Adrenal gland (tissue), 12 donors: ENCODE data around the gene TMEM59. TPM values are rescaled to one million over a fixed set of nuclear protein-coding genes. Genes with fewer than 3 reads are reported as not detected.
"Not testable (repeated sequence)": the region's sequence is repeated elsewhere in the genome, so short reads cannot be mapped to it uniquely, and the experiment has no call there.

ENCODE experiments used
- DNase-seq, 7 donors: peaks; one replicate each; pipeline ENCODE4 v3.0.0-alpha.2; 2019 to 2020
- H3K27ac ChIP-seq, 5 donors: fragments of 200-600 bp; sonication (generic) in 4 of 5; 1 replicate in 3 of 5; 2 replicates in 2 of 5; pipeline versions ENCODE4 v1.5.1 to v1.8.0; 2016 to 2020; ENCODE audit warnings: mild to moderate bottlenecking in 1 of 5
- H3K27me3 ChIP-seq: fragments of 200-600 bp; 2 replicates; pipeline ENCODE4 v1.8.0; 2021
- H3K36me3 ChIP-seq, 2 donors: fragments of 200-600 bp; replicated peaks in 1 of 2; 1 replicate in 1 of 2; 2 replicates in 1 of 2; pipeline versions ENCODE4 v1.5.1 to v1.8.0; 2018 to 2022
- H3K4me1 ChIP-seq, 2 donors: fragments of 200-600 bp; replicated peaks in 1 of 2; 1 replicate in 1 of 2; 2 replicates in 1 of 2; pipeline versions ENCODE4 v1.5.1 to v1.8.0; 2018 to 2021
- H3K4me3 ChIP-seq, 4 donors: fragments of 200-600 bp; sonication (generic) in 3 of 4; one replicate each; pipeline ENCODE4 v1.5.1; 2016 to 2018
- H3K9me3 ChIP-seq, 3 donors: fragments of 200-600 bp; sonication (generic) in 1 of 3; replicated peaks in 1 of 3; 1 replicate in 2 of 3; 2 replicates in 1 of 3; pipeline versions ENCODE4 v1.5.1 to v1.8.0; 2016 to 2021
- POLR2A ChIP-seq, 2 donors: fragments of 450-650 bp; IDR thresholded peaks; one replicate each; pipeline ENCODE4 v1.6.1; 2017; ENCODE audit warnings: antibody characterized with exemption in 2 of 2, mild to moderate bottlenecking in 2 of 2, moderate library complexity in 1 of 2
- WGBS, 4 donors: extraction: QIAGEN DNeasy Blood & Tissue Kit in 2 of 4; methylation state at CpG; one replicate each; pipeline versions ENCODE4 v1.1.5 to v1.1.7; 2013 to 2017; 5-methylcytosine and 5-hydroxymethylcytosine counted together
- intact Hi-C, 2 donors: fragments of 100-400 bp; cut with DNase I; formaldehyde crosslinking; loops; one replicate each; pipeline versions ENCODE4 v1.14.1 to v1.15.0; 2022 to 2023
- polyA plus RNA-seq, 3 donors: library from polyadenylated mRNA; stranded (reverse); fragments of 200-250 nt in 2 of 3; fragments of 350-450 nt in 1 of 3; fragmentation: Illumina TruSeq in 1 of 3; extraction: RNeasy Lipid Tissue Mini Kit (QIAGEN cat#74804) in 1 of 3; gene quantifications; one replicate each; pipeline ENCODE4 v1.2.3, GENCODE V29; 2013 to 2014
- total RNA-seq, 9 donors: library from RNA; depleted of rRNA in 4 of 9; stranded (reverse); fragments of >200 nt in 4 of 9; fragments of 120-200 nt in 1 of 9; fragmentation: NEBNext Ultra II Directional in 1 of 9; extraction: Animal tissue kit (Norgen Biotek cat#: 25700) in 1 of 9; gene quantifications; one replicate each; pipeline versions ENCODE4 v1.1.0 to v1.2.4, GENCODE V29; 2013 to 2023
- TF ChIP-seq, protein P1 (sequence below), 6 experiments: fragments of 450-650 bp in 4 of 6; fragments of 200-600 bp in 2 of 6; sonication (generic) in 1 of 6; IDR thresholded peaks; 1 replicate in 5 of 6; 2 replicates in 1 of 6; pipeline versions ENCODE4 v1.5.1 to v1.8.0; 2016 to 2021; ENCODE audit warnings: antibody characterized with exemption in 6 of 6, mild to moderate bottlenecking in 2 of 6, moderate library complexity in 1 of 6
- donor health status: healthy with polysubstance abuse.
- donor health status: Bipolar disorder and iron deficiency.
- donor health status: DM: yes; HTN: yes; CAD: no.
- donor health status: DM: no; HTN: no; CAD: no.
- donor health status: DM: no; HTN: no; CAD: no.
- donor health status: DM: yes; HTN: yes; CAD: no.

TMEM59 gene
- total and polyA plus RNA-seq, 12 donors = 96.8 to 736 (median 473) TPM

DNA sequence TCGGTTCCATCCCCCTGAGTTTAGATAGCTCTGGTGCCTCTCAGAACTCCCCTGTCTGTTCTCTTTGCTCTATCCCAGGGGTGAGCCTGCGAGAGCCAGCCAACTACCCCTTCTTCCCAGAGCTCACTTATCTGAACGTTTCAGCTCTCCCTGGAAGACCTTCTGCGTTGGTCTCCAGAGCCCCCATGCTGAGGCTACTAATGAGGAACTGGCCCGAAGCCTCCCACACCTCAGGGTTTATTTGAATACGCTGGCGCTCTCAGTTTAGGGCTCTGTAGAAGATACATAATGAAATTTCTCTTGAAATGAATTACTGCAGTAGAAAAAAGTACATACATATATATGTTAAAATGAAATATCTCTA is 43.9 kb upstream of the TMEM59 start:
- TF ChIP-seq, protein P1, sequence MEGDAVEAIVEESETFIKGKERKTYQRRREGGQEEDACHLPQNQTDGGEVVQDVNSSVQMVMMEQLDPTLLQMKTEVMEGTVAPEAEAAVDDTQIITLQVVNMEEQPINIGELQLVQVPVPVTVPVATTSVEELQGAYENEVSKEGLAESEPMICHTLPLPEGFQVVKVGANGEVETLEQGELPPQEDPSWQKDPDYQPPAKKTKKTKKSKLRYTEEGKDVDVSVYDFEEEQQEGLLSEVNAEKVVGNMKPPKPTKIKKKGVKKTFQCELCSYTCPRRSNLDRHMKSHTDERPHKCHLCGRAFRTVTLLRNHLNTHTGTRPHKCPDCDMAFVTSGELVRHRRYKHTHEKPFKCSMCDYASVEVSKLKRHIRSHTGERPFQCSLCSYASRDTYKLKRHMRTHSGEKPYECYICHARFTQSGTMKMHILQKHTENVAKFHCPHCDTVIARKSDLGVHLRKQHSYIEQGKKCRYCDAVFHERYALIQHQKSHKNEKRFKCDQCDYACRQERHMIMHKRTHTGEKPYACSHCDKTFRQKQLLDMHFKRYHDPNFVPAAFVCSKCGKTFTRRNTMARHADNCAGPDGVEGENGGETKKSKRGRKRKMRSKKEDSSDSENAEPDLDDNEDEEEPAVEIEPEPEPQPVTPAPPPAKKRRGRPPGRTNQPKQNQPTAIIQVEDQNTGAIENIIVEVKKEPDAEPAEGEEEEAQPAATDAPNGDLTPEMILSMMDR (IDR thresholded peaks at IDR 0.05) = no peak
- TF ChIP-seq POLR2A (IDR thresholded peaks at IDR 0.05) = no peak
- peak overlapping the region in 3 of 5 donors; percentile 6 to 76 (median 60) for H3K27ac ChIP-seq
- intact Hi-C loops = loop anchor here in 1 of 2 donors (5.0 kb wide), 1 partner anchor 555 kb away; no protein-coding TSS in a partner anchor
- H3K4me3 ChIP-seq = no peak overlapping the region
- no peaks in the 10 kb centered on the region for H3K27me3 ChIP-seq
- DNase-seq = no peak
- WGBS, 4 donors = 76 to 90% (median 80%) methylated on average over 7 of the region's 7 CpGs
- H3K9me3 ChIP-seq = no peaks in the 10 kb centered on the region
- peaks cover 12 to 29% of the 10 kb centered on the region in 2 donors for H3K4me1 ChIP-seq
- no peaks in the 10 kb centered on the region for H3K36me3 ChIP-seq

DNA sequence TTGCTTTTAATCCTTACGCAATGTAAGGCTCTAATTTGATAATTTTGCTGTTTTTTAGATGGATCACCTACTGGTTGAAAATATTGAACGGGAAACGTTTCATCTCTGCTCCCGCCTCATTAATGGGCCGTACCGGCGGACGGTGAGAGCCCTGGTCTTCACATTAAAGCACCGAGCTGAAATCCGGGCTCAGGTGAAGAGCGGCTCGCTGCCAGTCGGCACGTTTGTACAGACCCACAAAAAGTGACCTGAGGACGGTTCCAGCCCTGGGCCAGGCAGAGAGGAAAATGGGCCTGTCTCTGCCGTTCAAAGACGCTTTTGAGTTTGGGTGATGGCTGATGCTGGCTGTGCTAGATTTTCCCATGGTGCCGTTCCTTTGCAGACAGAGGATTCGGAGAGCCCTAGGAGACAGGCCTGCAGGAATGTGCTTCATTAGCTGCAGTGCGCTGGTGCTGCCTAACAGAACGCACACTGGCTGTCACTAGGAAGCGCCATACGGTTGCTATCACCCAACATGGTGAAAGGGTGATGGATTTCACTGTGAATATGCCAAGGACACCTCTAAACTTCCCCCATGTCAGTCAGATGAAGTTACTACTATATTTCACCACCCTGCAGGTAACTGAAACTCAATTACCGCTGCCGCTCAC is 43.3 kb upstream of the TMEM59 start:
- WGBS, 4 donors = 43 to 64% (median 55%) methylated on average over 19 to 25 of the region's 25 CpGs

DNA sequence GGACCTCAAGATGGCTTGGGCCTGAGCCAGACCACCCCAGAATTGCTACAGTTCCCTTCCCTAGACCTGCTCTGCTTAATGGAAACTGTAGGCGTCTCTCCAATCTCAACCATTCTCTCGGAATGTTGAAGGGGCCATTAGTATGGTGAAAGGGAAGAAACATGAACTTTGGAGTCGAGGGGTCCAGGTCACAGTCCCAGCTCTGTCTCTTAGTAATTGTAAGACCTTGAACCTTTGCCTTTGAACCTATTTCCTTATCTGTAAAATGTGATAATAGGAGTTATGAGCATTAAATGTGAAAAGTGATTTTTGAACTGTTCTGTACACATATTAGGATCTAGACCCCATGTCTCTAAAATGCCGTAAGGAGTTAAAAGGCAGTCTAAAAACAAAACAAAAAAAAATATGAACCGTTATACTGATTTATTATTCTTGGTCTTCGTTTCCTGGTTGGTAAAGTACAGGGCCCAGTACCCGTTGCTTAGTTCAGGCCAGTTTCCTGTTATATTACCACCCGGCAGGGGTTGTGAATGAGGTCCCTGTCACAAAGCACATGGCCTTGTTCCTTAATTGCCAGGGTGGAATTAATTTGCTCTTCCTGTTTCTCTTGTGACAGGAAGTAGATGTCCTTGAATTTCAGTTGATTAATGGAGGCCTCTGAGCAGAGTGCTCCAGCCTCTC is 42.7 kb upstream of the TMEM59 start:
- Histone ChIP-seq H3K36me3 (no peaks in the 10 kb centered on the region), H3K27me3 (no peaks in the 10 kb centered on the region), H3K4me3 (no peak overlapping the region), H3K4me1 (peaks cover 12 to 29% of the 10 kb centered on the region in 2 donors), H3K27ac (peak overlapping the region in 2 of 5 donors; percentile 60 to 76), H3K9me3 (no peaks in the 10 kb centered on the region)
- no peak for TF ChIP-seq POLR2A (IDR thresholded peaks at IDR 0.05)
- TF ChIP-seq, protein P1 (IDR thresholded peaks at IDR 0.05) = peak in 1 of 6 experiments; percentile 9
- WGBS, 4 donors = 26 to 30% (median 28%) methylated on average over 8 of the region's 8 CpGs
- intact Hi-C loops = loop anchor here in 1 of 2 donors (5.0 kb wide), 1 partner anchor 553 kb away; no protein-coding TSS in a partner anchor
- peak; percentile 32 to 79 (median 40) for DNase-seq

More for the DNA sequence above, 43.3 kb upstream of the TMEM59 start:
- no peaks in the 10 kb centered on the region for H3K36me3 ChIP-seq
- peaks cover 12 to 29% of the 10 kb centered on the region in 2 donors for H3K4me1 ChIP-seq
- H3K27ac ChIP-seq = peak overlapping the region in 3 of 5 donors; percentile 6 to 76 (median 60)
- intact Hi-C loops = loop anchor here in 1 of 2 donors (5.0 kb wide), 1 partner anchor 554 kb away; no protein-coding TSS in a partner anchor
- no peak overlapping the region for H3K4me3 ChIP-seq
- no peaks in the 10 kb centered on the region for H3K27me3 ChIP-seq
- DNase-seq = peak in 1 of 7 donors; percentile 67
- TF ChIP-seq POLR2A (IDR thresholded peaks at IDR 0.05) = no peak
- TF ChIP-seq, protein P1 (IDR thresholded peaks at IDR 0.05) = peak in 1 of 6 experiments; percentile 0
- H3K9me3 ChIP-seq = no peaks in the 10 kb centered on the region

DNA sequence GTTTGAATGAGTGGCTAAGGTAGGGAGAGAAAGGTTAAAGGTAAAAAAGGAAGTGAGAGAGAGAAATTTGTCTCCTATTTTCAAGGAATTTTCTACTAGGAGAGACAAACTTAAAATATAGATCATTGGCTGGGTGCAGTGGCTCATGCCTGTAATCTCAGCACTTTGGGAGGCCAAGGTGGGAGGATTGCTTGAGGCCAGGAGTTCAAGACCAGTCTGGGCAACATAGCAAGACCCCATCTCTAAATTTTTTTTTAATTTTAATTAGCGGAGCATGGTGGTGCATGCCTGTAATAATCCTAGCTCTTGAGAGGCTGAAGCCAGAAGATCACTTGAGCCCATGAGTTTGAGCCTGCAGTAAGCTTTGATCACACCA is 41.7 kb upstream of the TMEM59 start:
- not testable (repeated sequence) for H3K27me3 ChIP-seq, H3K4me3 ChIP-seq, H3K9me3 ChIP-seq, H3K27ac ChIP-seq, H3K36me3 ChIP-seq, DNase-seq
- H3K4me1 ChIP-seq = peaks cover 12 to 29% of the 10 kb centered on the region in 2 donors
- intact Hi-C loops = loop anchor here in 1 of 2 donors (5.0 kb wide), 1 partner anchor 552 kb away; no protein-coding TSS in a partner anchor
- 40 to 92% (median 77%) methylated on average over 1 of the region's 1 CpG for WGBS, 4 donors
